BE2C (cell line): ENCODE data around the gene TAS2R46.
"Not testable (repeated sequence)": the region's sequence is repeated elsewhere in the genome, so short reads cannot be mapped to it uniquely, and the experiment has no call there.

Source experiments
- DNase-seq: peaks from one replicate; pipeline ENCODE4 v3.0.0-alpha.2; 2020
- H3K27me3 ChIP-seq: fragments of 250-450 bp; sonication (Bioruptor Pico); 2 replicates; pipeline ENCODE4 v1.5.1; 2020; ENCODE audit warnings: mild to moderate bottlenecking
- H3K36me3 ChIP-seq: fragments of 250-450 bp; sonication (Bioruptor Pico); 2 replicates; pipeline ENCODE4 v1.5.1; 2020; ENCODE audit warnings: mild to moderate bottlenecking
- H3K4me1 ChIP-seq: fragments of 250-450 bp; sonication (Bioruptor Pico); 2 replicates; pipeline ENCODE4 v1.5.1; 2020
- H3K4me3 ChIP-seq: 2 replicates; pipeline ENCODE4 v1.5.1; 2011; ENCODE audit warnings: low read depth, low read length
- H3K9me3 ChIP-seq: fragments of 250-450 bp; sonication (Bioruptor Pico); 2 replicates; pipeline ENCODE4 v1.5.1; 2020
- CTCF ChIP-seq: IDR thresholded peaks from 2 replicates; pipeline ENCODE4 v1.5.1; 2012; ENCODE audit warnings: mild to moderate bottlenecking, low read depth, low read length

Gene TAS2R46

GRCh38 chr12:11040162-11040561, 21.9 kb downstream of the TAS2R46 start:
- DNase-seq: no peak
- Histone ChIP-seq H3K9me3 (no peaks in the 10 kb centered on the region), H3K4me3 (no peak overlapping the region), H3K4me1 (no peaks in the 10 kb centered on the region), H3K27me3 (no peaks in the 10 kb centered on the region), H3K36me3 (no peaks in the 10 kb centered on the region; the same call in 1 of the 2 replicates)
- TF ChIP-seq CTCF: no peak

DNA sequence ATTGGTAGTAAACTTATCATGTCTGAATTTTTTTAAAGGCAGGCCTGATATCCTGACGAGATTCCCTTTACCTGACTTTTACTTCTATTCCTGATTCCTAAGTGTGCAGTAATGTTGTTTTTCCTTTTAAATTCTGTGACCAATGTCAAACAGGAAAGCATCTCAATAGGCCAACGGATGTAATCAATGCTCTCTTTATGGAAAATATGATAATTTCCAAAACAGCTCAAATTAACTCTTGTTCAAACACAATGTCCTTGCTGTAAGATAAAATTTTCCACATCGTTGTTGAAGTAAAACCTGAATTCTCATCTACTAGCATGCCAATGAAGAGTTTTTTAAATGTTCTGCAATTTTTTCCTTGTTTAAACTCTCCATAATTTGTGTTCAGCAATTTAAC, 22.9 kb downstream of the TAS2R46 start:
- no peak for TF ChIP-seq CTCF
- Histone ChIP-seq H3K4me3 (no peak overlapping the region), H3K27me3 (no peaks in the 10 kb centered on the region), H3K4me1 (no peaks in the 10 kb centered on the region), H3K9me3 (no peaks in the 10 kb centered on the region), H3K36me3 (no peaks in the 10 kb centered on the region)
- no peak for DNase-seq

DNA sequence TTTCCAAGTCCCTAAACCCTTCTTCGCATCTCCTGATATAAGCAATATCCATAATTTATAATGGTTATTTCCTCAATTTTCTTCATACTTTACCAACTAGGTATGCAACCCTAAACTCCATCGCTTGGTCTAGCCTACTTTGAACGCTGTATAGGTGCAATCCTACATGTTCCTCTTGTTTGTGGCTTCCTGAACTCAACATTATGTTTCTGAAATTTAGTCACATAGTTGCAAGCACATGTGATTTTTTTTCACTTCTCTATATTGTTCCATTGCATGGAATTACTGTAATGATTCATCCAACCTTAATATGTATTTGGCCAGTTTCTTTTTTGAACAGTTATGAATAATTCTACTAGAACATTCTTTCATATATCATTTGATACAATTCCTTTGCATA, 28.1 kb downstream of the TAS2R46 start:
- H3K27me3 ChIP-seq, H3K36me3 ChIP-seq, H3K4me3 ChIP-seq, DNase-seq, H3K9me3 ChIP-seq, H3K4me1 ChIP-seq: not testable (repeated sequence)

- DNase-seq: no peak
- Histone ChIP-seq H3K9me3 (no peaks in the 10 kb centered on the region), H3K4me1 (no peaks in the 10 kb centered on the region), H3K36me3 (no peaks in the 10 kb centered on the region), H3K4me3 (no peak within 1 kb of the TSS), H3K27me3 (no peaks in the 10 kb centered on the region)
- TF ChIP-seq CTCF: no peak
These were observed 30.8 kb downstream of the TAS2R46 start, which contains the start of gene TAS2R31 for GRCh38 chr12:11031307-11031706. TAS2R31 (minus strand) TSS chr12:11031407; CDS start chr12:11031335, 72 bp downstream.

DNA sequence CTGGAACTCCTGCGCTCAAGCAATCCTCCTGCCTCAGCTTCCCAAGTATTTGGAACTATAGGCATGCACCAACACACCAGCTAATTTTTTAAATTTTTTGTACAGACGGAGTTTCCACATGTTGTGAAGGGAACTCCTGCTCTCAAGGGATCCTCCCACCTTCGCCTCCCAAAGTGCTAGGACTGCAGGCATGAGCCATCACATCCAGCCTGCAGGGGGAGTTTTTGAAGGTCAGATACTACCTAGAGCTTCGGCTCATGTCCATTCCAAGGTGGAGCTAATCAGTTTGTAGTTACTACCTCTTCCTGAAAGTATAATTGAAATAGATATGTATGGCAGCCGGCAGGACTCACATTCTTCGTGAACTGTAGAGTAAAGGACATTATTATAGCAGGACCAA, 36.0 kb downstream of the TAS2R46 start:
- 0 out of 2 replicates have a peak, but pooled peaks have one; percentile 22 for TF ChIP-seq CTCF
- no peaks in the 10 kb centered on the region for H3K36me3 ChIP-seq
- peak; percentile 11 for DNase-seq
- H3K27me3 ChIP-seq: no peaks in the 10 kb centered on the region
- no peak overlapping the region for H3K4me3 ChIP-seq
- H3K4me1 ChIP-seq: no peaks in the 10 kb centered on the region
- no peaks in the 10 kb centered on the region for H3K9me3 ChIP-seq

- no peaks in the 10 kb centered on the region for H3K9me3 ChIP-seq
- no peak for DNase-seq
- no peaks in the 10 kb centered on the region for H3K27me3 ChIP-seq
- H3K4me1 ChIP-seq: no peaks in the 10 kb centered on the region
- no peak for TF ChIP-seq CTCF
- no peaks in the 10 kb centered on the region for H3K36me3 ChIP-seq
- no peak overlapping the region for H3K4me3 ChIP-seq
These were observed 38.7 kb downstream of the TAS2R46 start for GRCh38 chr12:11023387-11023786.

DNA sequence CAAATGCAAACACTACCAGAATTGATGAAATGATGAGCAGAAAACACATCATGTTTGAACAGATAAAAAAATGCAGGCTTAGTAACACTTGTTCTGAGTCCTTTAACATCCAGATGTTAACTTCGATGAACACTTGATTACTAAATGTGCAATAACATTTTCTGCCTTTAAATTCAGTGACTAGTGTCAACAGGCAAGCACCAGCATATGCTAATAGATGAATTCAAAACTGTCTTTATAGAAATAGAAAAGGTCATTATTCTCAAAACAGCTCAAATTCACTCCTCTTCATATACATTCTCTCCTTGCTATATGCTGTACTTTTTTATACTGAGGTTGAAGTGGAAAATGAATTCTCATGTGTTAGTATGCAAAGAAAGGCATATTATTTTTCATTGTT, 39.6 kb downstream of the TAS2R46 start, which contains the start of gene TAS2R19:
TAS2R19 (minus strand) TSS at position 101 of the 400 bp plus-strand sequence; CDS start at position 52, 49 bp downstream.
- no peak for TF ChIP-seq CTCF

More for the DNA sequence above, 39.6 kb downstream of the TAS2R46 start, which contains the start of gene TAS2R19:
- DNase-seq: no peak
- H3K36me3 ChIP-seq: peaks cover 2% of the 10 kb centered on the region; the same call in 1 of the 2 replicates
- no peaks in the 10 kb centered on the region for H3K27me3 ChIP-seq
- H3K9me3 ChIP-seq: no peaks in the 10 kb centered on the region
- no peak within 1 kb of the TSS for H3K4me3 ChIP-seq
- no peaks in the 10 kb centered on the region for H3K4me1 ChIP-seq
